Activated T-cell treated with anti-CD3 and anti-CD28 coated beads, Interleukin-2, amount 50 U/mL, for 4 hours (primary cell): ENCODE measurements around the gene NIFK. TPM values are rescaled to one million over a fixed set of nuclear protein-coding genes. Genes with fewer than 3 reads are reported as not detected.
"Not testable (repeated sequence)": the region's sequence is repeated elsewhere in the genome, so short reads cannot be mapped to it uniquely, and the experiment has no call there.

Experiments
- ATAC-seq, 2 donors: fragments of 200-7000 bp; cut with Tn5 transposase; one replicate each; pipeline ENCODE4 v1.10.0; 2021
- DNase-seq: peaks from one replicate; pipeline ENCODE4 v3.0.0-alpha.2; 2020
- H3K27me3 Mint-ChIP-seq: one replicate; pipeline ENCODE4 v1.8.0; 2021; ENCODE audit warnings: low read depth, mixed read lengths
- H3K36me3 Mint-ChIP-seq: one replicate; pipeline ENCODE4 v1.8.0; 2022; ENCODE audit warnings: mixed read lengths; ENCODE audit not compliant: insufficient read depth
- H3K4me1 Mint-ChIP-seq: one replicate; pipeline ENCODE4 v1.8.0; 2021; ENCODE audit warnings: low read depth, mixed read lengths
- H3K4me3 Mint-ChIP-seq: one replicate; pipeline ENCODE4 v1.8.0; 2021; ENCODE audit warnings: mild to moderate bottlenecking, moderate library complexity, mixed read lengths
- H3K9me3 Mint-ChIP-seq: one replicate; pipeline ENCODE4 v1.8.0; 2021; ENCODE audit warnings: mixed read lengths
- total RNA-seq, 3 donors: library from RNA; stranded (reverse); gene quantifications; one replicate each; pipeline ENCODE4 v1.2.1, GENCODE V29; 2021

Gene NIFK
- total RNA-seq, 3 donors from 2014 or later = 198 to 247 (median 209) TPM

DNA sequence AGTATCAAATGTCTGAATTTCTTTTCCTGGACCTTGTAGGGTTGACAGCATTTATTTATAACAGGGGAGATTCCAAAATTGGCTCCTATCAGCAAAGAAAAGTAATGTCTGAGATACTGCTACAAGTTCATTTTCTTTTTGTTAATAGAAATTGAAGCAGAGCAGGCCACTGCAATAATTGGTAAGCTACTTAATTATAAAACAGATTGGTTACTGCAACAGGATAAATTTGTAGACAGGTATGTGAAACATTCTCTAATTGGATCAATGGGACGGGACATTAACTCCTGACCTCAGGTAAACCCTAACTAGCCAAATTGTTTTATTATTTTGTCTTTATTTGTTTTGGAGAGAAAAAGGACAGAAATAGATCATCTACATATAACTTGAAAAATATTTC lies 20.5 kb downstream of the NIFK start:
- Mint-ChIP-seq H3K36me3 (no peaks in the 10 kb centered on the region), H3K9me3 (no peaks in the 10 kb centered on the region)

DNA sequence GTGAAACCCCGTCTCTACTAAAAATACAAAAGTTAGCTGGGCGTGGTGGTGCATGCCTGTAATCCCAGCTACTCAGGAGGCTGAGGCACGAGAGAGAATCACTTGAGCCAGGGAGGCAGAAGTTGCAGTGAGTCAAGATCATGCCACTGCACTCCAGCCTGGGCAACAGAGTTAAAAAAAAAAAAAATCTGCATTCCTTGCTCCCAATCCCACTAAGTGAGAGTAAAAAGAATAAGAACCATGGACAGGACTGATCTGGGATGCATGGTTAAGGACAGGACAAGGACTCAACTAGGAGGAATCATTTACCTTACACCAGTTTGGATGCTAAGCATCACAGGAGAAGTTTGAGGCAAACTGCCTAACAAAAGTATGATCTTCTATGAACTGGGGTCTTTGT lies 25.2 kb downstream of the NIFK start:
- not testable (repeated sequence) for DNase-seq, H3K27me3 Mint-ChIP-seq, H3K4me1 Mint-ChIP-seq, ATAC-seq, H3K4me3 Mint-ChIP-seq, H3K9me3 Mint-ChIP-seq, H3K36me3 Mint-ChIP-seq

More for the DNA sequence above, 20.5 kb downstream of the NIFK start:
- Mint-ChIP-seq H3K4me1 (peaks cover 5% of the 10 kb centered on the region), H3K27me3 (no peaks in the 10 kb centered on the region), H3K4me3 (no peak overlapping the region)
- DNase-seq (no peak), ATAC-seq (no peak)

DNA sequence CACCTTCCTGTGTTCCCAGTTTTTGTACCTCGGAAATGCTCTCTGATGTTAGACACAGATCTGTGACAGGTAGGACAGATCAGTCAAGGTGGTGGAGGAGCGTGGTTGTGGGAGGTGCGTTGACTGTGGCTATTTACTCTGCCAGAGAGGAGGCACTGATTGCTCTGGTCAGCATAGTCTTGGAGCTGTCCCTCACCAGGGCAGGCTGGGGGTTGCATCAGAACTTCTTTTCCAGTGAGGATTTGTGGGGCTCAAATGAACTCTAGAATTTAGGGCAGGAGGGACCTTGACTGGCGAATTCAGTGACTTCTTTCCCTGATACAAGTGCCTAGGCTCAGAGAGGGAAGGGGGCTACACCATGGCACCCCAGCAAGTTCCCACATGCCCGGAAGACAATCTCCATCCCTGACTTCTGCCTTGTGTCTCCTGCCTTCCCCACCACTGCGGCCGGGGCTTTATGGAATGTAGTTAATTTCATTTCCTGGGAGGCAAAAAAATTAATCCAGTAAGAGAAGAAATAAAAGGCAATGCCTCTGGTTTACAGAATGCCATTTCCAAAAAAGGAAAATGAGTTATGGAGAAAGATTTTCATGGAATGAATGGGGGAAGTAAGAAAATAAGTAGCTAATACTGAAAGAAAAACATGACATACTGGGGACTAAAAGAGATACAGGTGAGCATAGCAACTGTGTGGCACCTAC lies 26.1 kb downstream of the NIFK start:
- ATAC-seq = no peak
- no peaks in the 10 kb centered on the region for H3K27me3 Mint-ChIP-seq

DNA sequence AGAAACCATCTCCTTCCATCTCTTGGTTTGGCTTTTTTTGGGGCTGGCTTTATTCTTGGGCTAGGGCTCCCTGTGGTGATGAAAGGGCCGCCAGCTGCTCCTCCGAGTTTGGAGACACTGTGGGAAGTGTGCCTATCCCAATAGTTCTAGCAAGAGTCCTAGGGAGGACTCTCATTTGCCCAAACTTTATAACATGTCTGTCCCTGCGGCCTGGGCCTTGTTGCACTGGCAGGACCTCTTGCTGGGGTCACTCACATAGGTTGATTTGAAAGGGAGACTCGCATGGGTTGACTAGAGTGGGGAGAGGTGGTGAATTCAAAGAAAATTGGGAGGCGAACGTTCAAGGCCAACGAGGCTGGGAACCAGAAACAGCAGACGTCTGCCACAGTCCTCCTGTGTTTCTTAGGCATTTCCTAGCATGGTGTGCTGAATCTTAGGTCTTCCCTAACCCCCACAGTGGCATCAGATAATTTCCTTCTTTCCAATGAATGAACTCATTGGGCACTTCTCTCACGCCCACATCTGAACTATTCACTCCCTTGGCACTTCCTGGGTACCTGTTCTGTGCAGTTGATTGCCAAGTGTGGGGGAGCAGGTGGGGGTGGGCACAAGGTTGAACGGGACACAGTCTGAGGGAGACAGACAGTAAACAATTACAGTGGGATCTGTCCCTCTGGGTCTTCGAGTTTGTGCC lies 26.8 kb downstream of the NIFK start:
- no peak for DNase-seq
- no peak overlapping the region for H3K4me3 Mint-ChIP-seq
- H3K27me3 Mint-ChIP-seq = no peaks in the 10 kb centered on the region

More for the DNA sequence above, 26.1 kb downstream of the NIFK start:
- Mint-ChIP-seq H3K4me1 (no peaks in the 10 kb centered on the region), H3K4me3 (no peak overlapping the region), H3K36me3 (no peaks in the 10 kb centered on the region), H3K9me3 (no peaks in the 10 kb centered on the region)
- DNase-seq = no peak

DNA sequence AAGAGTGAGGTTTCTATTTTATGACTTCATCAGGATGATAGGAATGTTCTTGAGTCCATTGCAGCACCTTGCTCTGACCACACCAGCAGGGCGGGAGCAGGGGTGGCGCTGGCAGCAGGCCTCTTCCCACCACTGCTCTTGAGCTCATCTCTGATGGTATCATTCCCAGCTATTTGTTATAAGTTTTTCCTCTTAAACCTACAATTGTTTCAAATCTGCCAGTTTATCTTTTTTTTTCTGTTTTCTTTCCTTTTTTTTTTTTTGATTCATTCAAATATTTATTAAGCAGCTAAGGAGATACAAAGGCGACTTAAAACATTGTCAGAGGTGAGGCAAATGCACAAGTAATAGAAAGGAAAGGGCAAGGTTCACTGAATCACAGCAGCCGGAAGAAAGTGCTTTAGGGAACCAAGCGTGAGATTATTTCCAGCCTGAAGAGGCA lies 28.7 kb downstream of the NIFK start:
- no peak overlapping the region for H3K4me3 Mint-ChIP-seq
- ATAC-seq (no peak), DNase-seq (no peak)
- H3K4me1 Mint-ChIP-seq = no peaks in the 10 kb centered on the region
- H3K36me3 Mint-ChIP-seq = no peaks in the 10 kb centered on the region
- H3K27me3 Mint-ChIP-seq = no peaks in the 10 kb centered on the region
- H3K9me3 Mint-ChIP-seq = no peaks in the 10 kb centered on the region

More for the DNA sequence above, 26.8 kb downstream of the NIFK start:
- ATAC-seq = no peak
- Mint-ChIP-seq H3K9me3 (no peaks in the 10 kb centered on the region), H3K36me3 (no peaks in the 10 kb centered on the region), H3K4me1 (no peaks in the 10 kb centered on the region)

DNA sequence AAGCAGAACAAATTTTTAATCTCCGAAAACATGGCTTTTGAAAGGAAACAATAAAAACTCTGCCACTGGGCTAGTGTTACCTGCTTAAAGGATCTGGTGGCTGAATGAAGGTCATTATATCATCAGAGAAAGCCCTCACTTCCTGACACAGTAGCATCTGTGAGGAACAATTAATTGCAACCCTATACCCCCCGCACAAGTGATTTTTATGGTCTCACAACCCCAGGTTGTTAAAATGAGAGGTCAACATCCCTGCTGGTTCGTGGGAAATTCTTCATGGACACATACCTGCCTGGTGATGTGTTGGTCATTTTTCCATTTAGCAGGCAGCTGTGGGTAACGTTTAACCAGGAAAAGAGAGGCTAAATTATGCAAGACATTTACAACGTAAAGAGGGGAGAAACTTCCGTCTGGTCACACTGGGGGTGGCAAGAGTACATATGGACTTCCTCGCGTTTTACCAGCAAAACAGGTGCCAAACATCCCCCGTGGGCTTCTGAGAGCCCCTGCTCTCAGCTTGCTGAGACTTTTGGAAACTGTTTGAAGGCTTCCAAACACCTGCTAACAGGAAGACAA lies 29.2 kb downstream of the NIFK start:
- H3K9me3 Mint-ChIP-seq = no peaks in the 10 kb centered on the region
- ATAC-seq (no peak), DNase-seq (no peak)
- no peaks in the 10 kb centered on the region for H3K27me3 Mint-ChIP-seq
- H3K36me3 Mint-ChIP-seq = no peaks in the 10 kb centered on the region
- H3K4me3 Mint-ChIP-seq = no peak overlapping the region
- H3K4me1 Mint-ChIP-seq = no peaks in the 10 kb centered on the region

DNA sequence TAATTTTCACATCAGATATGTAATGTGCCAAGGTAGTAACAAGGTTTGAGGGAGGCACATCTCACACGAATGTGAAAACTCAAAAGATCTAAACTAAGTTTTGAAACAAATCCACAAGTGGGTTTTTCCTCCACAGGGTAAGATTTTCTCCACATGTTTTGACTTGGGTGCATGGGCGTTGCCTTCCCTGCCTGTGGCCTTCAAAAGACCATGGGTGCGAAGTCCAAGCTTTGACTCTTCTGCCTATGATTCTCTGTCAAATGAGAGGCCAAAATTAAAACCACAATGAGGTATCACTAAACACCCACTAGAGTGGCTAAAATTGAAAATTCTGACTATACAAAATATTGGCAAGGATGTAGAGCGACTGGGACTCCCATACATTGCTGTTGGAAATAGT lies 30.7 kb downstream of the NIFK start:
- Mint-ChIP-seq H3K4me3 (no peak overlapping the region), H3K4me1 (peaks cover 10% of the 10 kb centered on the region), H3K27me3 (no peaks in the 10 kb centered on the region), H3K36me3 (no peaks in the 10 kb centered on the region), H3K9me3 (no peaks in the 10 kb centered on the region)
- DNase-seq (no peak), ATAC-seq (no peak)

DNA sequence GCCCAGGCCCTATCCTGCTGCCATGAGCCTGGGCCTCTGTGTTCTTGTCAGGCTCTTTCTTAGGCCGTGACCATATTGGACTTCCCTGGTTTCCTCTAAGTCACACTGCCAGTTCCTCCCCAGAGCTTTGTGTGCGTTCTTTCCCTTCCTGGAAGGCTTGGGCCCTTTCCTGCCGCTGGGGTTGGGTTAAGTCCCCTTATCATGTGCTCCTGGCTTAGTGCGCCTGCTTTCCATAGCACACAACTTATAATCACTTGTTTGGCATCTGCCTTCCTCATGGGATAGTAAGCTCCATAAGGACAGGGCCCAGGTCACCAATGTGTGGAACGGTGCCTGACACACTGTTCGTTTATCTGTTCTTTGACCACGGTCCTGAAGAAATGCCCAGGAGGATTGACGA lies 31.3 kb downstream of the NIFK start:
- Mint-ChIP-seq H3K36me3 (no peaks in the 10 kb centered on the region), H3K4me3 (no peak overlapping the region), H3K4me1 (peaks cover 16% of the 10 kb centered on the region), H3K27me3 (no peaks in the 10 kb centered on the region), H3K9me3 (no peaks in the 10 kb centered on the region)
- no peak for ATAC-seq
- DNase-seq = no peak

DNA sequence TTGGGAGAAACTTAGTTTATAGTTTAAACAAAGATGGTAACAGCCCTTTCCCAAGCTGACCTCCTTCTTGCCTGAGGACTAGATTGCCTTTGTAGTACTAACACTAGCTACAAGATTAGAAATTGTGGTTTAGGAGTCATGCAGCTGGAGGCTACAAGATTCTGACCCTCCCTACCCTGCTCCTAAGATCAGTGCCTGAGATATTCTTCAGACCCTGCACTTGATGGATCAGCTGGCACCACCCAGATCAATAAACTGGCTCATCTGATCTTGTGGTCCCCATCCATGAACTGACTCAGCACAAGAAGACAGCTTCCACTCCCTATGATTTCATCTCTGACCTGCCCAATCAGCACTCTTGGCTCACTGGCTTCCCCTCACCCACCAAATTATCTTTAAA lies 34.9 kb downstream of the NIFK start:
- not testable (repeated sequence) for ATAC-seq, DNase-seq, H3K4me3 Mint-ChIP-seq, H3K36me3 Mint-ChIP-seq, H3K9me3 Mint-ChIP-seq, H3K27me3 Mint-ChIP-seq
- peaks cover 42% of the 10 kb centered on the region for H3K4me1 Mint-ChIP-seq

DNA sequence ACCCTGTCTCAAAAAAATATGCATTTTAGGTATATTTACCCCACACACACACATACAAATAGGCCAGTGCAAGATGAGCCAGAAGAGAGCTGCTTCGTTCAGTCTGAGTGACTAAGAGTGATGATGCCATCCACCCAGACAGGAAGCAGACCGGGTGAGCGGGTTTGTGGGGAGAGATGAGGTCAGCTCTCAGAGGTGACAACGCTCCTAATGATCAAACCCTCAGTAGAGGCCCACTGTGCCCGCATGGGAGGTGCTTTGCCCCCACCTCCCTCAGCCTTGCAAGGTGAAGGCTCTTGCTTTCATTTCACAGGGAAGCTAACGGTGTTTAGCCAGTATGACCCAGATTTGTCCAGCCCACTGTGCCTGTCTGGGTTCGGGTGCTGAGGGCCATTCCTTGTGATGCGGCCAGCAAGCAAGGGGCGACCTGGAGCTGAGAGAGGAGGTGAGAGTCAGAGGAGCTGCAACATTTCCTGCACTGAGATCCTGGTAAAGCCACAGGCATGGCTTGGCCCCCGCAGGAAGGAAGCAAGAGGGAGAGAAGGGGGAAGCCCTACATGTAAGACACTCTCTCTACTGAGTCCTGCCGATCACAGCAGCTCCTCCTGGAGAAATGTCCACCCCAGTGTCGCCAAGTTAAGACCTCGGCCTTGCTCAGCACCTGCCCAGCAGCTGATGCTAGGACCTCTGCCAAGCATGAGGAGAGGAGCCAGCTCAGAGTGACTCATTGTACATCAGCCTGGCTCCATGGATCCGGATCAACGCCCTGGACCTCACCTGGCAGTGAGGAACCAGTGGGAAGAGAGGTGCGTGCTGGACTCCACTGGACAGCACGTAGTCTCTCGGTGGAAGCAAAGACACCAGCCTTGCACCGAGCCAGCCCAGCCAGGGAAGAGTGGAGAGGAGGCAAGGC lies 37.0 kb downstream of the NIFK start:
- no peaks in the 10 kb centered on the region for H3K9me3 Mint-ChIP-seq
- peaks cover 42% of the 10 kb centered on the region for H3K4me1 Mint-ChIP-seq
- H3K36me3 Mint-ChIP-seq = no peaks in the 10 kb centered on the region
- peak overlapping the region; percentile 76 for H3K4me3 Mint-ChIP-seq
- no peaks in the 10 kb centered on the region for H3K27me3 Mint-ChIP-seq
- DNase-seq = peak; percentile 80
- ATAC-seq = peak; percentile 99 to 100

DNA sequence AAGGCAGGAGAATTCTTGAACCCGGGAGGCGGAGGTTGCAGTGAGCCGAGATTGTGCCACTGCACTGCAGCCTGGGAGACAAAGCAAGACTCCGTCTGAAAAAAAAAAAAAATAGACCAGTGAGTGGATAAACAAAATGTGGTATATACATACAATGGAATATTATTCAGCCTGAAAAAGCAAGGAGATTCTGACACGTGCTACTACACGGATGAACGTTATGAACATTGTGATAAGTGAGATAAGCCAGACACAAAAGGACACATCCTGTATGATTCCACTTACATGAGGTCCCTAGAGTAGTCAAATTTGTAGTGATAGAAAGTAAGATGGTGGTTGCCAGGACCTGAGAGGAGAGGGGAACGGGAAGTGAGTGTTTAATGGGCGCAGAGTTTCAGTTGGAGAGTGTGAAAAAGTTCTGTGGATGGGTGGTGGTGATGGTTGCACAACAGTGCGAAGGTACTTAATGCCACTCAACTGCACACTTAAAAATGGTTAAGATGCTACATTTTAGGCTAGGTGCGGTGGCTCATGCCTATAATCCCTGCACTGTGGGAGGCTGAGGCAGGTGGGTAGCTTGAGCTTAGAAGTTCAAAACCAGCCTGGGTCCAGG lies 38.3 kb downstream of the NIFK start:
- H3K4me1 Mint-ChIP-seq = peaks cover 42% of the 10 kb centered on the region
- no peak for DNase-seq
- no peaks in the 10 kb centered on the region for H3K9me3 Mint-ChIP-seq
- no peaks in the 10 kb centered on the region for H3K36me3 Mint-ChIP-seq
- no peaks in the 10 kb centered on the region for H3K27me3 Mint-ChIP-seq
- peak overlapping the region; percentile 26 for H3K4me3 Mint-ChIP-seq
- ATAC-seq = no peak

DNA sequence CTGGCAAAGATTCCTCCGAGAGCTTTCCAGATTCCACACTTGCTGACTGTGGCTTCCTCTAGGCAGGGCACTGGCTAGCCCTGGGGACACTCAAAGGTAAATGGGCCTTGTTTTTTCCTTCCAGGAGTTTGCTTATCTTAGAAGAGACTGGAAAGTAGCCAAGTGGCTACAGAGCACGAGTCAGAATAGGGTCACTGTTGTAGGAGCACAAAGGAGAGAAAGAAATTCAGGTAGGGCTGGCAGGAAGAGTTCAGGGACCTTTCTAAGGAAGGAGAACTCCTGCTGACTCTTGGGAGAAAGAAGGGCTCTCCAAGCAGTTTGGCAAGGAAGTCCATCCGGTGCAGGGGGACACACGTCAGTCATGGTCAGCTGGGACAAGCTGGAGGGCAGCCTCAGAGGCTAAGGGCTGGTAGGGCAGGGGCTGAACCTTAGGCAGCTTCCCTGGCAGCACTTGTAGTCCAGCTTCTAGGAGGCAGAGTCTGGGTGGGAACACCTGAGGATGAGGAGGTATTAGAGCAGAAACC lies 39.5 kb downstream of the NIFK start:
- ATAC-seq = no peak
- H3K9me3 Mint-ChIP-seq = no peaks in the 10 kb centered on the region
- DNase-seq = no peak
- no peaks in the 10 kb centered on the region for H3K36me3 Mint-ChIP-seq
- no peak overlapping the region for H3K4me3 Mint-ChIP-seq
- H3K27me3 Mint-ChIP-seq = no peaks in the 10 kb centered on the region
- H3K4me1 Mint-ChIP-seq = peaks cover 42% of the 10 kb centered on the region

DNA sequence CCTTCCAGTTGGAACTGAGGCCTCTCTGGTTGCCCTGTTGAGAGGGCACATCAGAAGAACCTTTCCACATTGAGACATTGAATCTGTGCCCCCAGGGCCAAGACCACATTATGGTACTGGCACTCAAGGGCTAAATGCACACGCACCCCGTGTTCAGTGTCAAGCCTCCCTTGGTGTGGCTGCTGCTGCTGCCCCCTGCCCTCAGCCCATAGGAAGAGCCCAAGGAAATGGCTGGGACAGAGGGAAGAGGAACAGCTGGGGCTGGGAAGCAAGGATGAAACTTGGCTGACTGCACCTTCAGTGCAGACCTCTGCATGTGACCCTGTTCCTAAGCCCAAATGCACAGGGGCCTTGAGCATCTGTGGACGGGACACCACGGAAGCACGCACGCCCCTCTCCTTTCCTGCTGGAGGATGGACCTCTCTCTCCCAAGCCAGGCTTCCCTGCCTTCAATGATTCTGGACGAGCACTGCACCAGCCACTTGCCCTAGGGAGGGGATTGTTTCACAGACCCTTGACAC lies 40.2 kb downstream of the NIFK start:
- ATAC-seq (no peak), DNase-seq (no peak)
- H3K9me3 Mint-ChIP-seq = no peaks in the 10 kb centered on the region
- no peaks in the 10 kb centered on the region for H3K36me3 Mint-ChIP-seq
- H3K4me3 Mint-ChIP-seq = no peak overlapping the region
- H3K4me1 Mint-ChIP-seq = peaks cover 36% of the 10 kb centered on the region
- no peaks in the 10 kb centered on the region for H3K27me3 Mint-ChIP-seq

DNA sequence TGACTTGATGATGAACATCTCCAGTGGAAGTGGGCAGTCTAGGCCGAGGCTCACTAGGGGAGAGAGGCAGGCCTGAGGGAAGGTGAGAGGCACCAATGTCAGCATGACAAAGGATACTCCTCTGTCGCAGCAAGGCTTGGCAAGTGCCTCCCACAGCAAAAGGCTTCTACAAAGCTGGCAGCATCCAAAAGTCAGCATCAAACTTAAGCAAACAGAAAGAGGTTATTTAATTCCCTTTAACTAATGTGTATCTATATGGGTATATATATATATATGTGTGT lies 41.6 kb downstream of the NIFK start:
- no peak for ATAC-seq
- Mint-ChIP-seq H3K4me3 (no peak overlapping the region), H3K4me1 (peaks cover 23% of the 10 kb centered on the region), H3K27me3 (no peaks in the 10 kb centered on the region), H3K36me3 (no peaks in the 10 kb centered on the region), H3K9me3 (no peaks in the 10 kb centered on the region)
- no peak for DNase-seq
